Esophagus muscularis mucosa (tissue), 4 donors: ENCODE data around the gene PLGRKT.
"Not testable (repeated sequence)": the region's sequence is repeated elsewhere in the genome, so short reads cannot be mapped to it uniquely, and the experiment has no call there.

Experiments
- EP300 ChIP-seq: sonication (generic); formaldehyde crosslinking; IDR thresholded peaks from one replicate; pipeline ENCODE4 v1.6.1; 2017; ENCODE audit warnings: antibody characterized with exemption
- POLR2A ChIP-seq: fragments of 450-650 bp; IDR thresholded peaks from one replicate; pipeline ENCODE4 v1.6.1; 2017; ENCODE audit warnings: antibody characterized with exemption, moderate library complexity, mild to moderate bottlenecking, low read depth
- TF ChIP-seq, protein P1 (sequence below), 3 experiments: fragments of 200-600 bp in 2 of 3; fragments of 450-650 bp in 1 of 3; sonication (generic) in 2 of 3; IDR thresholded peaks; one replicate each; pipeline ENCODE4 v1.5.1; 2017 to 2019; ENCODE audit warnings: antibody characterized with exemption in 3 of 3, mild to moderate bottlenecking in 2 of 3, moderate library complexity in 1 of 3

DNA sequence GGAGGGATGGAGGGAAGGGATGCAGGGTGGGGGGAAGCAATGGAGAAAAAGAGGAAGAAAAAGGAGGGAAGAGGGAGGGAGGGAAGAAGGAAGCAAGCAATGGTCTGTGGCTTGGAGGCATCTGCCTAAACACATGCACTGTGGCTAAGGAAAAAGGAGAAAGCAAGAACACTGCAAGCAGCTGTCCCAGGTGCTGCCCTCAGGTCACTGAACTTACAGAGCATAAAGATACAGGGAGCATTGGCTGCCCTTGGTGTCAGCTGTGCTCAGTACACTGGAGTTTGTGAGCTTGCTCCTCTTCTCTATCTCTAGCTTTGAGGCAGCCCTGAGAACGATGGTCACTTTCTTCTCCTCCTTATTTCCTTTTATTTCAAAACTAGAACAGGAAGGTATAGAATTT is 116.1 kb downstream of the PLGRKT start:
- TF ChIP-seq, protein P1, sequence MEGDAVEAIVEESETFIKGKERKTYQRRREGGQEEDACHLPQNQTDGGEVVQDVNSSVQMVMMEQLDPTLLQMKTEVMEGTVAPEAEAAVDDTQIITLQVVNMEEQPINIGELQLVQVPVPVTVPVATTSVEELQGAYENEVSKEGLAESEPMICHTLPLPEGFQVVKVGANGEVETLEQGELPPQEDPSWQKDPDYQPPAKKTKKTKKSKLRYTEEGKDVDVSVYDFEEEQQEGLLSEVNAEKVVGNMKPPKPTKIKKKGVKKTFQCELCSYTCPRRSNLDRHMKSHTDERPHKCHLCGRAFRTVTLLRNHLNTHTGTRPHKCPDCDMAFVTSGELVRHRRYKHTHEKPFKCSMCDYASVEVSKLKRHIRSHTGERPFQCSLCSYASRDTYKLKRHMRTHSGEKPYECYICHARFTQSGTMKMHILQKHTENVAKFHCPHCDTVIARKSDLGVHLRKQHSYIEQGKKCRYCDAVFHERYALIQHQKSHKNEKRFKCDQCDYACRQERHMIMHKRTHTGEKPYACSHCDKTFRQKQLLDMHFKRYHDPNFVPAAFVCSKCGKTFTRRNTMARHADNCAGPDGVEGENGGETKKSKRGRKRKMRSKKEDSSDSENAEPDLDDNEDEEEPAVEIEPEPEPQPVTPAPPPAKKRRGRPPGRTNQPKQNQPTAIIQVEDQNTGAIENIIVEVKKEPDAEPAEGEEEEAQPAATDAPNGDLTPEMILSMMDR (IDR thresholded peaks at IDR 0.05): not testable (repeated sequence)
- TF ChIP-seq EP300, POLR2A: not testable (repeated sequence)
